NCI-H446 treated with DMSO at 0.1 percent for 48 hours (cell line): ENCODE results near the gene VPS13D.

Experiments
- DNase-seq: peaks from one replicate; lab custom pipeline; 2025; lab: John Stamatoyannopoulos, UW

VPS13D gene

DNA sequence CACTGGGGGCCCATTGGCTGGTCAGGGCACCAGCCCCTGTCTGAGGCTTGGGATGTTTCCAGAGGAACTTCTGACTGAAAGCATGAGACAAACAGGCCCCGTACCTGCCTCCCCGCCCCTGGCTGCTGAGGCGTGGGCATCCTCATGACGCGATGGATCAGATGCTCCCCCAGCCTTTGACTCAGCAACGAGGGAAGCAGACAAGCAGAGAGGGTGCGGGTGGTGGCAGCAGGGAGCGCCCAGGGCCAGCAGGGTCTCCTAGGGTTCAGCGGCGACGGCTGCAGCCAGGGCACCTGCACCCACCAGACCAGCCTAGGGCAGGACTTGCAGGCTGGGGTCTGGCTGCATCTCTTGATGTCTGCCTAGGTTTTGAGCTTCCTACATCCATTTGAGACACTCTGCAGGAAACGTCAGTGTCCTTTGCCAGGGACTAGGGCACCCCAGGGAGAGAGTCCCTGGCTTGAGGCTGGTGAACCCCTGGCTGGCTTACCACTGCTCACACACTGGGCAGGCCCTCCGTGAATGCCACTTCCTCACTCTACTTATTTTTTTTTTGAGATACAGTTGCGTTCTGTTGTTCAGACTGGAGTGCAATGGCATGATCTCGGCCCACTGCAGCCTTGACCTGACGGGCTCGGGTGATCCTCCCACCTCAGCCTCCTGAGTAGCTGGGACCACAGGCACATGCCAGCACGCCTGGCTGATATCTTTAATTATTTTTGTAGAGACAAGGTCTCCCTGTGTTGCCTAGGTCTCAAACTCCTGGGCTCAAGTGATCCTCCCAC is 324.9 kb downstream of the VPS13D start:
- DNase-seq = no peak

GRCh38 chr1:12555411-12556367 is 325.9 kb downstream of the VPS13D start:
- DNase-seq = no peak

GRCh38 chr1:12556368-12556930 is 326.6 kb downstream of the VPS13D start:
- DNase-seq = no peak

DNA sequence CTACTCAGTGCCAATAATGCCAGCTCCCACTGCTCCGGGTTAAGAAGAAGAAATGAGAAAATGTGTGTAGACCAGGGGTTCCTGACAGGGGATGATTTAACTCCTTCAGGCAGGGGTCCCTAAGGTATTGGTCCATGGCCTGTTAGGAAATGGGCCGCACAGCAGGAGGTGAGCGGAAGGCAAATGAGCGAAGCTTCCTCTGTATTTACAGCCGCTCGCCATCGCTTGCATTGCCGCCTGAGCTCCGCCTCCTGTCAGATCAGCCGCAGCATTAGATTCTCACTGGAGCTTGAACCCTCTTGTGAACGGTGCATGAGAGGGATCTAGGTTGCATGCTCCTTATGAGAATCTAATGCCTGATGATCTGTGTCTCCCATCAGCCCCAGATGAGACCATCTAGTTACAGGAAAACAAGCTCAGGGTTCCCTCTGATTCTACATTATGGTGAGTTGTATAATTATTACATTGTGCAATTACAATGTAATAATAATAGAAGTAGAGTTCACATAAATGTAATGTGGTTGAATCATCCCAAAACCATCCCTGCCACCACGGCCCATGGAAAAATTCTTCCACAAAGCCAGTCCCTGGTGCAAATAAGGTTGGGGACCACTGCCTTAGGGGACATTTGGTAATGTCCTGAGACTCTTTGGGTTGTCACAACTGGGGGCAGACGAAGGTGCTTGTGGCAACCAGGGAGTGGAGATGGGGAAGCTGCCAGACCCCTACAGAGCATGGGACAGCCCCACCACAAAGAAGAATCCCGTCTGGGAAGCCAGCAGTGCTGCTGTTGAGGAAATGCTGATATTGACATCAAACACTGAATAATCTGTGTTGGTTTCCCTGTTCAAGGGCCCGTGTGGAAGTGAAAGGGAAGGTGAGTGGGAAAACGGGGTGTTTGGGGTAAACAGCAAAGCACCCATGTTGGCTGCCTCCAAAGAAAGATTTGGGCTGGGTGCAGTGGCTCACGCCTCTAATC is 327.4 kb downstream of the VPS13D start:
- no peak for DNase-seq

DNA sequence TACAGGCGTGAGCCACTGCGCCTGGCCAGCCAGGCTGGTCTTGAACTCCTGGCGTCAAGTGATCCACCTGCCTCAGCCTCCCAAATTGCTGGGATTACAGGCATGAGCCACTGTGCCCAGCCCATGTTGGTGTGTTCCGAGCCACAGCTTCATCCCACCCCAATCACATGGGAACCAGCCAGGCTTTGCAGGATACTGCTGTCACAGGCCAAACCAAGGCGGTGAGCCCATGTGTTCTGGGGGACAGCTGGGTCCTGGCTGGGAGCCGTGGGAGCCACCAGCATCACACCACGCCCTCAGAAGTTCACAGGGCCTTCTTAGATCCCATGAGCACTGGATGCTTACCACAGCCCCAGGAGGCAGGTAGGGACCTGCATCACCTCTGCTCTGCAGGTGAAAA is 331.3 kb downstream of the VPS13D start:
- DNase-seq = no peak
